H1 (cell line): Measurements from ENCODE around the gene RAD51B. TPM values are rescaled to one million over a fixed set of nuclear protein-coding genes. Genes with fewer than 3 reads are reported as not detected.

Source experiments
- CTCF ChIA-PET: fragments of 300-600 bp; sonication (Branson Sonifier 250); formaldehyde crosslinking; loops from one replicate; lab custom pipeline; 2021; ENCODE audit not compliant: partially characterized antibody; lab: Charles Lee
- POLR2A ChIA-PET: fragments of 300-600 bp; sonication (Branson Sonifier 250); formaldehyde crosslinking; loops from one replicate; lab custom pipeline; 2021; ENCODE audit warnings: inconsistent platforms; ENCODE audit not compliant: partially characterized antibody; lab: Charles Lee
- DNase-seq, 2 experiments: peaks; one replicate each; pipeline versions ENCODE4 v3.0.0 to v3.0.0-alpha.2; 2010 to 2022; ENCODE audit warnings: low spot score in 2 of 2, low read depth in 1 of 2, mixed read lengths in 1 of 2
- FAIRE-seq: peaks from 2 replicates; lab custom pipeline; 2011; peaks lifted over from hg19 to GRCh38; lab: Jason Lieb, UNC
- H2AFZ ChIP-seq: 2 replicates; pipeline ENCODE4 v1.8.1; 2012; ENCODE audit warnings: low read length, inconsistent platforms
- H2AK5ac ChIP-seq: 2 replicates; pipeline ENCODE4 v1.6.1; 2013; ENCODE audit warnings: low read depth, low read length
- H2BK120ac ChIP-seq: replicated peaks from 2 replicates; pipeline ENCODE3; 2013; ENCODE audit warnings: low read depth, low read length, inconsistent platforms
- H2BK12ac ChIP-seq: 2 replicates; pipeline ENCODE4 v1.6.1; 2013; ENCODE audit warnings: low read depth, low read length
- H2BK15ac ChIP-seq: 2 replicates; pipeline ENCODE4 v1.6.1; 2013; ENCODE audit warnings: low read length
- H2BK20ac ChIP-seq: 2 replicates; pipeline ENCODE4 v1.6.1; 2013; ENCODE audit warnings: low read length
- H2BK5ac ChIP-seq: 2 replicates; pipeline ENCODE4 v1.6.1; 2013; ENCODE audit warnings: low read depth, low read length
- H3K14ac ChIP-seq: 2 replicates; pipeline ENCODE4 v1.6.1; 2013; ENCODE audit warnings: inconsistent platforms; ENCODE audit not compliant: insufficient read length
- H3K18ac ChIP-seq: 2 replicates; pipeline ENCODE4 v1.6.1; 2013; ENCODE audit warnings: low read length; ENCODE audit errors: extremely low read depth
- H3K23ac ChIP-seq: 2 replicates; pipeline ENCODE4 v1.6.1; 2013; ENCODE audit warnings: inconsistent platforms; ENCODE audit not compliant: insufficient read length
- H3K23me2 ChIP-seq: 2 replicates; pipeline ENCODE4 v1.6.1; 2013; ENCODE audit warnings: low read depth, low read length
- H3K27ac ChIP-seq: 2 replicates; pipeline ENCODE4 v1.6.1; 2011; ENCODE audit warnings: low read depth, low read length, inconsistent platforms
- H3K27me3 ChIP-seq, 4 experiments: replicated peaks in 1 of 4; 1 replicate in 1 of 4; 2 replicates in 3 of 4; pipeline versions ENCODE4 v1.6.1 to v1.8.1; 2011 to 2013; ENCODE audit warnings: low read length in 3 of 4, mild to moderate bottlenecking in 3 of 4, inconsistent platforms in 2 of 4, mixed read lengths in 2 of 4, moderate library complexity in 1 of 4; ENCODE audit not compliant: control insufficient read depth in 3 of 4, insufficient read depth in 3 of 4; ENCODE audit errors: extremely low read depth in 1 of 4
- H3K36me3 ChIP-seq, 4 experiments: 2 replicates each; pipeline versions ENCODE4 v1.6.1 to v1.8.1; 2011 to 2013; ENCODE audit warnings: mild to moderate bottlenecking in 4 of 4, low read length in 3 of 4, moderate library complexity in 2 of 4, control low read depth in 1 of 4, inconsistent platforms in 1 of 4; ENCODE audit not compliant: insufficient read depth in 4 of 4, control insufficient read depth in 2 of 4
- H3K4ac ChIP-seq: replicated peaks from 2 replicates; pipeline ENCODE3; 2013; ENCODE audit warnings: low read length, low read depth, mixed read lengths, inconsistent platforms; ENCODE audit not compliant: insufficient read length
- H3K4me1 ChIP-seq, 4 experiments: replicated peaks in 1 of 4; 1 replicate in 1 of 4; 2 replicates in 3 of 4; pipeline versions ENCODE4 v1.6.1 to v1.8.1; 2011 to 2013; ENCODE audit warnings: low read length in 3 of 4, inconsistent platforms in 2 of 4, mixed read lengths in 1 of 4; ENCODE audit not compliant: insufficient read depth in 4 of 4, control insufficient read depth in 3 of 4
- H3K4me2 ChIP-seq, 2 experiments: 2 replicates each; pipeline versions ENCODE4 v1.6.1 to v1.8.1; 2011 to 2013; ENCODE audit warnings: low read depth in 2 of 2, low read length in 2 of 2, control low read depth in 1 of 2, inconsistent platforms in 1 of 2, mild to moderate bottlenecking in 1 of 2; ENCODE audit not compliant: insufficient read depth in 1 of 2
- H3K4me3 ChIP-seq, 4 experiments: fragments of 200-600, 300-600 bp in 1 of 4; sonication (generic), shearing (Covaris generic), sonication (Bioruptor Twin) in 1 of 4; 2 replicates each; pipeline versions ENCODE4 v1.5.1 to v1.8.1; 2011 to 2016; ENCODE audit warnings: low read length in 4 of 4, low read depth in 3 of 4, control low read depth in 2 of 4, inconsistent platforms in 2 of 4, mild to moderate bottlenecking in 2 of 4, mixed read lengths in 1 of 4, moderate library complexity in 1 of 4; ENCODE audit not compliant: insufficient read depth in 2 of 4; ENCODE audit errors: extremely low read depth in 1 of 4
- H3K56ac ChIP-seq: replicated peaks from 2 replicates; pipeline ENCODE3; 2013; ENCODE audit warnings: low read depth, mild to moderate bottlenecking, mixed read lengths, low read length, inconsistent platforms; ENCODE audit not compliant: insufficient read length
- H3K79me1 ChIP-seq: 2 replicates; pipeline ENCODE4 v1.6.1; 2013; ENCODE audit warnings: low read depth, low read length, control low read depth
- H3K79me2 ChIP-seq, 2 experiments: 2 replicates each; pipeline versions ENCODE4 v1.6.1 to v1.8.1; 2012 to 2013; ENCODE audit warnings: low read length in 2 of 2, mild to moderate bottlenecking in 2 of 2, inconsistent platforms in 1 of 2; ENCODE audit not compliant: insufficient read depth in 2 of 2, control insufficient read depth in 1 of 2
- H3K9ac ChIP-seq, 4 experiments: replicated peaks in 1 of 4; 1 replicate in 1 of 4; 2 replicates in 3 of 4; pipeline versions ENCODE4 v1.6.1 to v1.8.1; 2011 to 2013; ENCODE audit warnings: low read depth in 3 of 4, low read length in 3 of 4, control low read depth in 2 of 4, mild to moderate bottlenecking in 2 of 4, moderate library complexity in 2 of 4, inconsistent platforms in 1 of 4; ENCODE audit errors: extremely low read depth in 1 of 4
- H3K9me3 ChIP-seq, 2 experiments: 2 replicates each; pipeline versions ENCODE4 v1.6.1 to v1.8.1; 2012 to 2013; ENCODE audit warnings: mild to moderate bottlenecking in 2 of 2, moderate library complexity in 2 of 2, control low read depth in 1 of 2, inconsistent platforms in 1 of 2, low read depth in 1 of 2, low read length in 1 of 2, mixed read lengths in 1 of 2; ENCODE audit not compliant: insufficient read depth in 2 of 2
- H4K20me1 ChIP-seq, 2 experiments: replicated peaks in 1 of 2; 2 replicates each; pipeline versions ENCODE3 to v1.8.1; 2011 to 2013; ENCODE audit warnings: inconsistent platforms in 2 of 2, low read length in 2 of 2, mild to moderate bottlenecking in 1 of 2; ENCODE audit not compliant: insufficient read depth in 2 of 2, control insufficient read depth in 1 of 2
- H4K5ac ChIP-seq: 2 replicates; pipeline ENCODE4 v1.6.1; 2013; ENCODE audit warnings: low read length, low read depth, mixed read lengths, inconsistent platforms; ENCODE audit not compliant: insufficient read length
- H4K8ac ChIP-seq: 2 replicates; pipeline ENCODE4 v1.8.0; 2013; ENCODE audit warnings: mild to moderate bottlenecking, moderate library complexity, low read length, inconsistent platforms; ENCODE audit not compliant: insufficient read depth; ENCODE audit errors: extremely low read depth
- H4K91ac ChIP-seq: replicated peaks from 2 replicates; pipeline ENCODE3; 2013; ENCODE audit warnings: low read length, mixed read lengths, inconsistent platforms; ENCODE audit not compliant: insufficient read length
- HDAC6 ChIP-seq: IDR thresholded peaks from one replicate; pipeline ENCODE4 v1.7.1; 2012; ENCODE audit warnings: low read depth, mild to moderate bottlenecking, inconsistent platforms, low read length, moderate library complexity
- TBP ChIP-seq: IDR thresholded peaks from 2 replicates; pipeline ENCODE4 v1.6.1; 2011; ENCODE audit warnings: low read depth, low read length, improper control_type of control experiment
- WGBS, 2 experiments: shearing (Covaris generic) in 1 of 2; methylation state at CpG; one replicate each; pipeline versions ENCODE4 v1.1.6 to v1.1.7; 2013 to 2015; ENCODE audit warnings: low lambda C conversion rate in 2 of 2, mixed read lengths in 2 of 2, inconsistent platforms in 1 of 2, low coverage in 1 of 2, missing lambda C conversion rate in 1 of 2; ENCODE audit not compliant: insufficient replicate concordance in 2 of 2, insufficient coverage in 1 of 2, insufficient read length in 1 of 2; ENCODE audit errors: extremely low coverage in 1 of 2, missing lambda C conversion rate in 1 of 2; 5-methylcytosine and 5-hydroxymethylcytosine counted together
- polyA plus RNA-seq, 7 experiments: library from polyadenylated mRNA; depleted of rRNA in 3 of 7; stranded (reverse) in 5 of 7; unstranded in 2 of 7; fragments of >200 nt in 5 of 7; fragments of 200-250 nt in 2 of 7; gene quantifications; 1 replicate in 5 of 7; 2 replicates in 1 of 7; 4 replicates in 1 of 7; pipeline versions ENCODE4 v1.2.1 to v1.2.3, GENCODE V29; 2011 to 2013; ENCODE audit warnings: missing spikeins in 2 of 7, mixed read lengths in 2 of 7
- total RNA-seq: library from RNA; stranded (reverse); fragmentation: NEBNext Ultra II Directional; extraction: Animal tissue kit (Norgen Biotek cat#: 25700); gene quantifications from 2 replicates; pipeline ENCODE4 v1.2.1, GENCODE V29; 2021

The RAD51B gene
- total and polyA plus RNA-seq, 2 of the 8 experiments (the other 6 are each of a cell fraction or from before 2014, with no cell fraction given), result 3.9 to 14.9 TPM

DNA sequence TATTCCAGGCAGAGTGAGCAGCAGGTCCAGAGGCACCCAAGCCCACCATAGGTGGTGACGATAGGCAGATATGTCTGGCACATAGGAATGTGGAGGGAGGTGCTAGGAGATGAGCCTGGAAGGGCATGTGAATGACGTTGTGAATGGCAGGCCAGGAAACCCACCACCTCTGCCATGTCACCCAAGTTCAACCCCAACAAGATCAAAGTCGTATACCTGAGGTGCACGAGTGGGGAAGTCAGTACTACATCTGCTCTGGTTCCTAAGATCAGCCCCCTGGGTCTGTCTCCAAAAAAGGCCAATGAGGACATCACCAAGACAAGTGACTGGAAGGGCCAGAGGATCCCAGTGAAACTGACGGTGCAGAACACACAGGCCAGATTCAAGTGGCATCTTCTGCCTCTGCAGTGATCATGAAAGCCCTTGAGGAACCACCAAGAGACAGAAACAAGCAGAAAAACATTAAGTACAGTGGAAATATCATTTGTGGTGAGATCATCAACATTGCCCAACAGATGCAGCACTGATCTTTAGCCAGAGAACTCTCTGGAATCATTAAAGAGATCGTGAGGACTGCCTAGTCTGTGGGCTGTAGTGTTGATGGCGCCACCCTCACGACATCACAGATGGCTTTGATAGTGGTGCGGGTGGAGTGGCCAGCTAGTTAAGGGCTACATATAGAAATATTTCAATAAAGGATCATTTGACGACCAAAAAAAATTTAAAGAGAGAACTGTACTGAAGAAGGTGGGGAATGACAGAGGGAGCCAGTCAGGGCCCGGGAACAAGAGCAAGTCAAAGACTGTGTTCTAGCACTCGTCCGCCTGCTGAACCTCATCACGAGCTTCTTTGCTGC is 873.6 kb downstream of the RAD51B start:
- ChIA-PET POLR2A (interaction anchor here (1.4 kb wide), 1 partner anchor 100 kb away, joined by 5 read pairs; the partner anchor contains the start of gene ZFP36L1), CTCF (interaction anchor here (1.1 to 1.8 kb wide), 6 partner anchors 10 to 759 kb away, joined by 3 to 5 read pairs (median 4); no protein-coding TSS in a partner anchor)
- Histone ChIP-seq H3K56ac (no peak overlapping the region), H4K8ac (no peak overlapping the region), H3K18ac (no peak overlapping the region), H3K9me3 (no peaks in the 10 kb centered on the region), H3K9ac (no peak overlapping the region), H2BK120ac (no peak overlapping the region), H4K5ac (no peak overlapping the region), H2BK5ac (no peak overlapping the region), H3K27ac (no peak overlapping the region), H3K4ac (no peak overlapping the region), H2AK5ac (no peak overlapping the region), H3K23me2 (no peaks in the 10 kb centered on the region), H3K14ac (no peak overlapping the region), H2BK20ac (no peak overlapping the region), H3K4me1 (peaks cover 0 to 15% (median 10%) of the 10 kb centered on the region in 4 experiments; a peak in 6 of 7 replicates), H4K20me1 (no peaks in the 10 kb centered on the region), H2BK15ac (no peak overlapping the region; the same call in 1 of the 2 replicates), H3K4me2 (no peak overlapping the region), H4K91ac (no peak overlapping the region), H3K79me1 (no peaks in the 10 kb centered on the region), H3K23ac (no peak overlapping the region), H3K27me3 (no peaks in the 10 kb centered on the region), H3K4me3 (no peak overlapping the region), H2BK12ac (no peak overlapping the region), H3K79me2 (no peaks in the 10 kb centered on the region), H3K36me3 (no peaks in the 10 kb centered on the region), H2AFZ (no peak overlapping the region)
- no peak for TF ChIP-seq HDAC6
- no peak for TF ChIP-seq TBP
- no peak for DNase-seq
- no peak for FAIRE-seq
- WGBS, 2 experiments, result 93% methylated on average over 14 of the region's 14 CpGs; no CpG with 5 or more reads in 1 of the 2 experiments
